H1 (cell line): ENCODE measurements around the gene HACE1. TPM values are rescaled to one million over a fixed set of nuclear protein-coding genes. Genes with fewer than 3 reads are reported as not detected.

Experiments used
- CTCF ChIA-PET: fragments of 300-600 bp; sonication (Branson Sonifier 250); formaldehyde crosslinking; loops from one replicate; lab custom pipeline; 2021; ENCODE audit not compliant: partially characterized antibody; lab: Charles Lee
- POLR2A ChIA-PET: fragments of 300-600 bp; sonication (Branson Sonifier 250); formaldehyde crosslinking; loops from one replicate; lab custom pipeline; 2021; ENCODE audit warnings: inconsistent platforms; ENCODE audit not compliant: partially characterized antibody; lab: Charles Lee
- DNase-seq, 2 experiments: peaks; one replicate each; pipeline versions ENCODE4 v3.0.0 to v3.0.0-alpha.2; 2010 to 2022; ENCODE audit warnings: low spot score in 2 of 2, low read depth in 1 of 2, mixed read lengths in 1 of 2
- FAIRE-seq: peaks from 2 replicates; lab custom pipeline; 2011; peaks lifted over from hg19 to GRCh38; lab: Jason Lieb, UNC
- H2AFZ ChIP-seq: 2 replicates; pipeline ENCODE4 v1.8.1; 2012; ENCODE audit warnings: low read length, inconsistent platforms
- H2AK5ac ChIP-seq: 2 replicates; pipeline ENCODE4 v1.6.1; 2013; ENCODE audit warnings: low read depth, low read length
- H2BK120ac ChIP-seq: replicated peaks from 2 replicates; pipeline ENCODE3; 2013; ENCODE audit warnings: low read depth, low read length, inconsistent platforms
- H2BK12ac ChIP-seq: 2 replicates; pipeline ENCODE4 v1.6.1; 2013; ENCODE audit warnings: low read depth, low read length
- H2BK15ac ChIP-seq: 2 replicates; pipeline ENCODE4 v1.6.1; 2013; ENCODE audit warnings: low read length
- H2BK20ac ChIP-seq: 2 replicates; pipeline ENCODE4 v1.6.1; 2013; ENCODE audit warnings: low read length
- H2BK5ac ChIP-seq: 2 replicates; pipeline ENCODE4 v1.6.1; 2013; ENCODE audit warnings: low read depth, low read length
- H3K14ac ChIP-seq: 2 replicates; pipeline ENCODE4 v1.6.1; 2013; ENCODE audit warnings: inconsistent platforms; ENCODE audit not compliant: insufficient read length
- H3K18ac ChIP-seq: 2 replicates; pipeline ENCODE4 v1.6.1; 2013; ENCODE audit warnings: low read length; ENCODE audit errors: extremely low read depth
- H3K23ac ChIP-seq: 2 replicates; pipeline ENCODE4 v1.6.1; 2013; ENCODE audit warnings: inconsistent platforms; ENCODE audit not compliant: insufficient read length
- H3K23me2 ChIP-seq: 2 replicates; pipeline ENCODE4 v1.6.1; 2013; ENCODE audit warnings: low read depth, low read length
- H3K27ac ChIP-seq: 2 replicates; pipeline ENCODE4 v1.6.1; 2011; ENCODE audit warnings: low read depth, low read length, inconsistent platforms
- H3K27me3 ChIP-seq, 4 experiments: replicated peaks in 1 of 4; 1 replicate in 1 of 4; 2 replicates in 3 of 4; pipeline versions ENCODE4 v1.6.1 to v1.8.1; 2011 to 2013; ENCODE audit warnings: low read length in 3 of 4, mild to moderate bottlenecking in 3 of 4, inconsistent platforms in 2 of 4, mixed read lengths in 2 of 4, moderate library complexity in 1 of 4; ENCODE audit not compliant: control insufficient read depth in 3 of 4, insufficient read depth in 3 of 4; ENCODE audit errors: extremely low read depth in 1 of 4
- H3K36me3 ChIP-seq, 4 experiments: 2 replicates each; pipeline versions ENCODE4 v1.6.1 to v1.8.1; 2011 to 2013; ENCODE audit warnings: mild to moderate bottlenecking in 4 of 4, low read length in 3 of 4, moderate library complexity in 2 of 4, control low read depth in 1 of 4, inconsistent platforms in 1 of 4; ENCODE audit not compliant: insufficient read depth in 4 of 4, control insufficient read depth in 2 of 4
- H3K4ac ChIP-seq: replicated peaks from 2 replicates; pipeline ENCODE3; 2013; ENCODE audit warnings: low read length, low read depth, mixed read lengths, inconsistent platforms; ENCODE audit not compliant: insufficient read length
- H3K4me1 ChIP-seq, 4 experiments: replicated peaks in 1 of 4; 1 replicate in 1 of 4; 2 replicates in 3 of 4; pipeline versions ENCODE4 v1.6.1 to v1.8.1; 2011 to 2013; ENCODE audit warnings: low read length in 3 of 4, inconsistent platforms in 2 of 4, mixed read lengths in 1 of 4; ENCODE audit not compliant: insufficient read depth in 4 of 4, control insufficient read depth in 3 of 4
- H3K4me2 ChIP-seq, 2 experiments: 2 replicates each; pipeline versions ENCODE4 v1.6.1 to v1.8.1; 2011 to 2013; ENCODE audit warnings: low read depth in 2 of 2, low read length in 2 of 2, control low read depth in 1 of 2, inconsistent platforms in 1 of 2, mild to moderate bottlenecking in 1 of 2; ENCODE audit not compliant: insufficient read depth in 1 of 2
- H3K4me3 ChIP-seq, 4 experiments: fragments of 200-600, 300-600 bp in 1 of 4; sonication (generic), shearing (Covaris generic), sonication (Bioruptor Twin) in 1 of 4; 2 replicates each; pipeline versions ENCODE4 v1.5.1 to v1.8.1; 2011 to 2016; ENCODE audit warnings: low read length in 4 of 4, low read depth in 3 of 4, control low read depth in 2 of 4, inconsistent platforms in 2 of 4, mild to moderate bottlenecking in 2 of 4, mixed read lengths in 1 of 4, moderate library complexity in 1 of 4; ENCODE audit not compliant: insufficient read depth in 2 of 4; ENCODE audit errors: extremely low read depth in 1 of 4
- H3K56ac ChIP-seq: replicated peaks from 2 replicates; pipeline ENCODE3; 2013; ENCODE audit warnings: low read depth, mild to moderate bottlenecking, mixed read lengths, low read length, inconsistent platforms; ENCODE audit not compliant: insufficient read length
- H3K79me1 ChIP-seq: 2 replicates; pipeline ENCODE4 v1.6.1; 2013; ENCODE audit warnings: low read depth, low read length, control low read depth
- H3K79me2 ChIP-seq, 2 experiments: 2 replicates each; pipeline versions ENCODE4 v1.6.1 to v1.8.1; 2012 to 2013; ENCODE audit warnings: low read length in 2 of 2, mild to moderate bottlenecking in 2 of 2, inconsistent platforms in 1 of 2; ENCODE audit not compliant: insufficient read depth in 2 of 2, control insufficient read depth in 1 of 2
- H3K9ac ChIP-seq, 4 experiments: replicated peaks in 1 of 4; 1 replicate in 1 of 4; 2 replicates in 3 of 4; pipeline versions ENCODE4 v1.6.1 to v1.8.1; 2011 to 2013; ENCODE audit warnings: low read depth in 3 of 4, low read length in 3 of 4, control low read depth in 2 of 4, mild to moderate bottlenecking in 2 of 4, moderate library complexity in 2 of 4, inconsistent platforms in 1 of 4; ENCODE audit errors: extremely low read depth in 1 of 4
- H3K9me3 ChIP-seq, 2 experiments: 2 replicates each; pipeline versions ENCODE4 v1.6.1 to v1.8.1; 2012 to 2013; ENCODE audit warnings: mild to moderate bottlenecking in 2 of 2, moderate library complexity in 2 of 2, control low read depth in 1 of 2, inconsistent platforms in 1 of 2, low read depth in 1 of 2, low read length in 1 of 2, mixed read lengths in 1 of 2; ENCODE audit not compliant: insufficient read depth in 2 of 2
- H4K20me1 ChIP-seq, 2 experiments: replicated peaks in 1 of 2; 2 replicates each; pipeline versions ENCODE3 to v1.8.1; 2011 to 2013; ENCODE audit warnings: inconsistent platforms in 2 of 2, low read length in 2 of 2, mild to moderate bottlenecking in 1 of 2; ENCODE audit not compliant: insufficient read depth in 2 of 2, control insufficient read depth in 1 of 2
- H4K5ac ChIP-seq: 2 replicates; pipeline ENCODE4 v1.6.1; 2013; ENCODE audit warnings: low read length, low read depth, mixed read lengths, inconsistent platforms; ENCODE audit not compliant: insufficient read length
- H4K8ac ChIP-seq: 2 replicates; pipeline ENCODE4 v1.8.0; 2013; ENCODE audit warnings: mild to moderate bottlenecking, moderate library complexity, low read length, inconsistent platforms; ENCODE audit not compliant: insufficient read depth; ENCODE audit errors: extremely low read depth
- H4K91ac ChIP-seq: replicated peaks from 2 replicates; pipeline ENCODE3; 2013; ENCODE audit warnings: low read length, mixed read lengths, inconsistent platforms; ENCODE audit not compliant: insufficient read length
- ATF2 ChIP-seq: IDR thresholded peaks from 2 replicates; pipeline ENCODE4 v1.6.1; 2012; ENCODE audit warnings: low read length, inconsistent platforms
- ATF3 ChIP-seq: IDR thresholded peaks from 2 replicates; pipeline ENCODE4 v1.6.1; 2011; ENCODE audit warnings: low read depth, mild to moderate bottlenecking, low read length; ENCODE audit not compliant: insufficient read depth
- CEBPB ChIP-seq: IDR thresholded peaks from 2 replicates; pipeline ENCODE4 v1.6.1; 2012; ENCODE audit warnings: low read depth, low read length
- JUN ChIP-seq: IDR thresholded peaks from 2 replicates; pipeline ENCODE4 v1.6.1; 2011; ENCODE audit warnings: low read depth, mild to moderate bottlenecking, improper control_type of control experiment, low read length
- PHF8 ChIP-seq: fragments of 200-600 bp; sonication (generic); conservative IDR thresholded peaks from 2 replicates; pipeline ENCODE4 v1.7.1; 2012; ENCODE audit warnings: low read depth, mild to moderate bottlenecking, inconsistent platforms, low read length, moderate library complexity
- RNF2 ChIP-seq: fragments of 200-900, 300-1000 bp; sonication (generic); IDR thresholded peaks from 2 replicates; pipeline ENCODE4 v1.7.1; 2016; ENCODE audit warnings: borderline replicate concordance, low read depth, mild to moderate bottlenecking, antibody characterized with exemption, low read length; ENCODE audit not compliant: poor library complexity, severe bottlenecking; ENCODE audit errors: missing control alignments
- SIN3A ChIP-seq, 2 experiments: IDR thresholded peaks in 1 of 2; conservative IDR thresholded peaks in 1 of 2; 2 replicates each; pipeline ENCODE4 v1.6.1; 2011 to 2012; ENCODE audit warnings: low read length in 2 of 2, improper control_type of control experiment in 1 of 2, low read depth in 1 of 2, mild to moderate bottlenecking in 1 of 2
- SP2 ChIP-seq: IDR thresholded peaks from 2 replicates; pipeline ENCODE4 v1.6.1; 2012; ENCODE audit warnings: mild to moderate bottlenecking, low read length, inconsistent platforms
- TAF1 ChIP-seq: IDR thresholded peaks from 2 replicates; pipeline ENCODE4 v1.6.1; 2011; ENCODE audit warnings: mild to moderate bottlenecking, low read depth, low read length
- TCF12 ChIP-seq: IDR thresholded peaks from 2 replicates; pipeline ENCODE4 v1.6.1; 2011; ENCODE audit warnings: low read depth, mild to moderate bottlenecking, low read length
- TEAD4 ChIP-seq: IDR thresholded peaks from 2 replicates; pipeline ENCODE4 v1.6.1; 2012; ENCODE audit warnings: low read depth, low read length, inconsistent platforms, mixed read lengths
- YY1 ChIP-seq: IDR thresholded peaks from 2 replicates; pipeline ENCODE4 v1.6.1; 2011; ENCODE audit warnings: low read depth, mild to moderate bottlenecking, low read length
- WGBS, 2 experiments: shearing (Covaris generic) in 1 of 2; methylation state at CpG; one replicate each; pipeline versions ENCODE4 v1.1.6 to v1.1.7; 2013 to 2015; ENCODE audit warnings: low lambda C conversion rate in 2 of 2, mixed read lengths in 2 of 2, inconsistent platforms in 1 of 2, low coverage in 1 of 2, missing lambda C conversion rate in 1 of 2; ENCODE audit not compliant: insufficient replicate concordance in 2 of 2, insufficient coverage in 1 of 2, insufficient read length in 1 of 2; ENCODE audit errors: extremely low coverage in 1 of 2, missing lambda C conversion rate in 1 of 2; 5-methylcytosine and 5-hydroxymethylcytosine counted together
- polyA plus RNA-seq, 7 experiments: library from polyadenylated mRNA; depleted of rRNA in 3 of 7; stranded (reverse) in 5 of 7; unstranded in 2 of 7; fragments of >200 nt in 5 of 7; fragments of 200-250 nt in 2 of 7; gene quantifications; 1 replicate in 5 of 7; 2 replicates in 1 of 7; 4 replicates in 1 of 7; pipeline versions ENCODE4 v1.2.1 to v1.2.3, GENCODE V29; 2011 to 2013; ENCODE audit warnings: missing spikeins in 2 of 7, mixed read lengths in 2 of 7
- total RNA-seq: library from RNA; stranded (reverse); fragmentation: NEBNext Ultra II Directional; extraction: Animal tissue kit (Norgen Biotek cat#: 25700); gene quantifications from 2 replicates; pipeline ENCODE4 v1.2.1, GENCODE V29; 2021

The HACE1 gene
- total and polyA plus RNA-seq, 2 of the 8 experiments (the other 6 are each of a cell fraction or from before 2014, with no cell fraction given) = 7.1 to 21.3 TPM

GRCh38 chr6:104750449-104750848 lies 109.3 kb downstream of the HACE1 start:
- no peak overlapping the region for H2BK5ac ChIP-seq
- no peaks in the 10 kb centered on the region for H3K4me1 ChIP-seq
- no peak overlapping the region for H3K4me3 ChIP-seq
- no peaks in the 10 kb centered on the region for H3K27me3 ChIP-seq
- no peak overlapping the region for H3K4me2 ChIP-seq
- ChIA-PET CTCF (interaction anchor here (0.7 kb wide), 1 partner anchor 319 kb away, joined by 3 read pairs; no protein-coding TSS in a partner anchor), POLR2A (no interaction called here)
- no peaks in the 10 kb centered on the region for H3K79me2 ChIP-seq
- H3K79me1 ChIP-seq = no peaks in the 10 kb centered on the region
- H4K8ac ChIP-seq = no peak overlapping the region
- H2AFZ ChIP-seq = no peak overlapping the region
- no peak overlapping the region for H2BK15ac ChIP-seq
- H3K9me3 ChIP-seq = peaks cover 0 to 4% of the 10 kb centered on the region in 2 experiments; a peak in 2 of 4 replicates
- WGBS, 2 experiments = 76% methylated on average over 2 of the region's 2 CpGs; no CpG with 5 or more reads in 1 of the 2 experiments
- H4K91ac ChIP-seq = no peak overlapping the region
- H3K18ac ChIP-seq = no peak overlapping the region
- no peak overlapping the region for H2AK5ac ChIP-seq
- H3K36me3 ChIP-seq = no peaks in the 10 kb centered on the region; a peak in 4 of 8 replicates
- H3K56ac ChIP-seq = no peak overlapping the region
- no peak overlapping the region for H2BK120ac ChIP-seq
- H3K27ac ChIP-seq = no peak overlapping the region
- H3K23me2 ChIP-seq = no peaks in the 10 kb centered on the region
- no peak overlapping the region for H2BK20ac ChIP-seq
- no peak overlapping the region for H2BK12ac ChIP-seq
- DNase-seq (no peak), FAIRE-seq (no peak)
- H4K5ac ChIP-seq = no peak overlapping the region
- H3K9ac ChIP-seq = no peak overlapping the region
- no peak overlapping the region for H3K4ac ChIP-seq
- H4K20me1 ChIP-seq = no peaks in the 10 kb centered on the region
- H3K14ac ChIP-seq = no peak overlapping the region
- H3K23ac ChIP-seq = no peak overlapping the region
- TF ChIP-seq SP2 = no peak
- TF ChIP-seq PHF8 = no peak
- TF ChIP-seq TEAD4 = no peak
- no peak for TF ChIP-seq TCF12
- no peak for TF ChIP-seq TAF1
- no peak for TF ChIP-seq ATF2
- no peak for TF ChIP-seq RNF2
- no peak for TF ChIP-seq SIN3A (conservative IDR thresholded peaks at IDR 0.05 in 1 of 2, IDR thresholded peaks at IDR 0.05 in 1 of 2; ENCODE audit: low read depth in 1 of 2, low read length in 2 of 2)
- TF ChIP-seq ATF3 = no peak
- TF ChIP-seq JUN = no peak
- TF ChIP-seq CEBPB = no peak
- no peak for TF ChIP-seq YY1
